ENCODE data around the gene NELL2.
"Not testable (repeated sequence)": the region's sequence is repeated elsewhere in the genome, so short reads cannot be mapped to it uniquely, and the experiment has no call there.

The NELL2 gene

DNA sequence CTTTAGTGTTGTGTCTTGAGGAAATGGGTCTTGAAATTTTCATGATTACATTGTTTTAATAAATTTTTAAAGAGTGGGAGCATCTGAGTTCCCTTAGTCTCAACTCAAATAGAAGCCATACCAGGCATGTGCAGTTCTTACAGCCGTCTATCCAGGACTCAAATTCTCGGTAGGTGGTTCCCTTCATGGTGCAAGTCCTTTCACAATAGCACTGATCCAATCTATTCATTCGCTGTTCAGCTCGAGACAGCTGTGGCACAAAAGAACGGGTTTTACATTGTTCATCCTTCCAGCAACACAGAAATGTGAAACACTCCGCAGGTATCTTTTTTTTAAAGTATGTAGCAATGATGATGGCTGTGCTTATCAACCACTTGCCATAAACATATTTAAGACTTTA is 100.2 kb downstream of the NELL2 start:
- DNase-seq: no peak

DNA sequence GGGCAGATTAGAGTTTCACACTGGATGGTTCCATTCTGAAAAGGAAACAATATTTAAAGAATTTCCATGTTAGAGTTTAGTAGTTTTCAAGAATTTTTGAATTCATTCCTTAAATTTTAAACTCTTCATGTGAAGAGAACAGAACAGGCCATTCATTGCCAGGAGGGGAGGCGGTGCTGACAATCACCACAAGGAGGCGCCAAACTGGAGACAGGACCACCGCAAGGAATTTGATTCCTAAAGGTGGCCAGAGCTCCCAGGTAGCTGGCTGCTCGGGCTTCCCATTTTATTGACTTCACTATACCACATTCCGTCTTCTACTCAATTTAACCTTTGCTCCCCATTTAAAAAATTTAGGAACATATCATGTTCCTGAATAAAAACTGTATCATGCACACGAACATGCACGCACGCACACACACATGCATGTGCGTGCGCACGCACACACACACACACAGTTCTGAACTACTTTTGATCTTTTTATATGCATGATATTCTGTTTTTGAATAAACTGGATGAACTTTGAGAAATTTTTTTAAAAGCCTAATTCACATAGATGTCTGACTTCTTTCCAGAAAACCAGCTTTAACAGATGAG is 101.2 kb downstream of the NELL2 start:
- DNase-seq: peak; percentile 11

DNA sequence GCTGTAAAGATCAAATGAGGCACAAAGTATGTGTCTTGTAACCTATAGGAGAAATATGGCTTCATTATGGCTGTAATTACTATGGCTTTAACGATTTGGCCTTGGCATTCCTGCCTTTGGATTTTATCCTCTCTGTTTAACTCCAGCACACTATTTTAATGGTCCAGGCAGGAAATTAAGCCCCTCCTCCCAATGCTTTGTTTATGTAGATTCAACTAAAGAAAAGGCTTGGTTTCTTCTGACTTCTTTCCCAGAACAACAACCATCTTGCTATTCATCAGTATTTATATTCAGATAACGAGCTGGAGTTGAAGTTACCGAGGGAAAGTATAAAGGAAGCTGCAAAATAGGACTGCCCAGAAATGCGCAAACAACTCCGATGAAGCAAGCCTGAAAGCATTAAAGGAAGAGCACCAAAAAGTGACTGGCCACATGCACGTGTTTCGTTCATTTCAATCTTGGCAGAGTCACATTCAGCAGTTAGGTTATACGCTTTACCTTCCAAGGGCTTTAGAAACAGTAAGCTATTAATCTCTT is 104.6 kb downstream of the NELL2 start:
- DNase-seq: no peak

DNA sequence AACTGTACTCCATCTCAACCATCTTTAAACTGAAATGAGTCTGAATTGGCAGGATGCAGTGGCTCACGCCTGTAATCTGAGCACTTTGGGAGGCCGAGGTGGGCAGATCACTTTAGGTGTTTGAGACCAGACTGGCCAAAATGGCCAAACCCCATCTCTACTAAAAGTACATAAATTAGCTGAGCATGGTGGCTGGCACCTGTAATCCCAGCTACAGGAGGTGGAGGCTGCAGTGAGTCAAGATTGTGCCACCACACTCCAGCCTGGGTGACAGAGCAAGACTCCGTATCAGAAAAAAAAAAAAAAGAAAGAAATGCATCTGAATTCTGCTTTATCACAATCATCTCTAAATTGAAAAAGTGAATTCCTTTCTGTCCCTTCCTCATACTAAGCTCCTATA is 110.3 kb downstream of the NELL2 start:
- no peak for DNase-seq

DNA sequence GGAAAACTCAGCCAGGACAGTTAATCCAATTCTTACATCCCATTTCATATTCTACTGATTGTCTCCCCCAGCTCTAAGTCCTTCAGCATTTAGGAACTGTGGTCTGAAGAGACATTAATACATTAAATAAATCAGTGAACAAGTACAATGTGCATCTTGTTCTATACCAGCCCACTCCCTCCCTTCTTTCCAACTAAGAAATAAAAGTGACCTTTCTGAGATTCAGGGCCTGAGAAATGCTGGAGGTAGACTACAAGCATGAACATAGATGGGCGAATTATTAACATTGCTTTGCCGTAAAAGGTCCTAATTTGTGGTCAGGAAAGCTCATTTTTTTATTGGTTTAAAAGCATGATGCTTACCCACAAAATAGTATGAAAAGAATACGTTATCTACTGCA is 113.1 kb downstream of the NELL2 start:
- DNase-seq: no peak

DNA sequence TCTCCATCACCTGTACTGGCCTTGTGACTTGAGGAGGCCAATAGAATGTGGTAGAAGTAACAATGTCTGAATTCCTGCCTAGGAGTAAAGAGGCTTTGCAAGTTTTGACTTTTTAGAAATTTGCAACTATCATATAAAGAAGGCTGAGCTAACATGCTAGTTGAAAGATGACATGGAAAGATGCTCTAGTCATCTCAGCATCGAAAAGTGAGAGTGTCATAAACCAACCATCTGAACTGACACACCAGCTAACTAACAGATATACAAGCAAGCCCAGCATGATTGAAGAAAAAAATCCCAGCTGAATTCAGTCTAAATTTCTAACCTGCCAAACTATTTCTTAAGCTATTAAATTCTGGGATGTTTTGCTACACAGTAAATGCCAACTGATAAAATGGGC is 116.8 kb downstream of the NELL2 start:
- DNase-seq: no peak

DNA sequence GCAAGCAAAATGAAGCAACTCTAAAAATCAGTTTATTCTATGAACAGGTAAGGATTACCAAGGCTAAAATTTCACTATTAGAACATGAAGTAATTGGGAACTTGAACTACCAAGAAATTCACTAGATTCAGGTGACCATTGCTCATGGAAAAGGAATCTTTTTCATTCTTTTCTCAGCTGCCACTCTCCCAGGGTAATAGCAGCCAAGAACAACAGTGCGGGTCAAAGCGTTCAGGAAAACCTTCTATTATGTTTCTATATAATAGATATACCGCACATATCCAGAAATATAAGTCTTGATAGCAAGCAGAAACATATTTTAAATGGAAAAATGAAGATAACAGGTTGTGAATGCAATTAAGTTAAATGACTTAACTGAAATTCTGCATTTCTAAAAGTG is 125.6 kb downstream of the NELL2 start:
- no peak for DNase-seq

DNA sequence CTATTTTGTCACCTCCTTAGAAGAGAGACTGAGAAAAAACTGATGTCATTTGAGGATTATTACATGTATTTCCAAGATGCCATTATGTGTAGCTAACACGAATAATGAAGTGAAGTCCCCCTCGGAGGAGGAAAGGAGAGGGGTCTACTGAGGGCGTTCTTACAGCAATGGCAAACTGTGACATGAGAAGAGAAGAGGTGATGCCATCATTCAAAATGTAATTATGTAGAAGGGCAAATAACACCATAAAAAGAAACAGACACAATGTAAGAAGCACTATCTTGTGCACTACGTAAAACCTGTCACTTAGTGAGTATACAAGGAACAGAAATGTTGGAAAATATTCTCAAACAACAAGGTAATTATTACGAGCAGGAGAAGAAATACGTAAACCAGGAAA is 126.5 kb downstream of the NELL2 start:
- no peak for DNase-seq

DNA sequence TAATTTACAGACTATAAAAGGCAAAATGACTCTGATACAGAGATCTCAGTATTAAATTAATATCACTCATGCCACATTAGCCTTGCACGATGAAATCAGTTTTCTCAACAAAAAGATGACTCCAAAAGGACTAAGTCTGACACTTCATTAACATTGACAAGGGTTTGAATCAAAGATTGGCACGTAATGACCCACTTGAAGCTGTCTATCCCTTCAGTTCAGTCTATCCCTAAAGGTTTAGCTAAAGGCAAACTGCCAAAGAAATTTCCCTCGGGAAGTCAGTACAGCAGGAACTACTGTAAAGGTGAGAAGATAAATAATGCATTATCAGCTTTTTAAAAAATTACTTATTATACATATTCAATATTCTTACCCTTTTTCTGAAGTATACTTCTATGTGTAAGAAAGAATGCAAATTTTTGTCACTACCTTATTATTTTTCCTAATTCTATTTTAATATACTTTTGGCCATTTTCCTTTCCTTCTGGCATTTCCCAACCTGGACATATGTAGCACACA is 127.1 kb downstream of the NELL2 start:
- DNase-seq: no peak

DNA sequence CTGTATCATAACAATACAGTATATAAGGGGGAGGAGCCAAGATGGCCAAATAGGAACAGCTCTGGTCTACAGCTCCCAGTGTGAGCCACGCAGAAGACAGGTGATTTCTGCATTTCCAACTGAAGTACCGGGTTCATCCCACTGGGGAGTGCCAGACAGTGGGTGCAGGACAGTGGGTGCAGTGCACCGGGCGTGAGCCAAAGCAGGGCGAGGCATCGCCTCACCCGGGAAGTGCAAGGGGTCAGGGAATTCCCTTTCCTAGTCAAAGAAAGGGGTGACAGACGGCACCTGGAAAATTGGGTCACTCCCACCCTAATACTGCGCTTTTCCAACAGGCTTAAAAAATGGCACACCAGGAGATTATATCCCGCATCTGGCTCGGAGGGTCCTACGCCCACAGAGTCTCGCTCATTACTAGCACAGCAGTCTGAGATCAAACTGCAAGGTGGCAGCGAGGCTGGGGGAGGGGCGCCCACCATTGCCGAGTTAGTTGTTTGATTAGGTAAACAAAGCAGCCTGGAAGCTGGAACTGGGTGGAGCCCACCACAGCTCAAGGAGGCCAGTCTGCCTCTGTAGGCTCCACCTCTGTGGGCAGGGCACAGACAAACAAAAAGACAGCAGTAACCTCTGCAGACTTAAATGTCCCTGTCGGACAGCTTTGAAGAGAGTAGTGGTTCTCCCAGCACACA is 134.7 kb downstream of the NELL2 start:
- DNase-seq: not testable (repeated sequence)

DNA sequence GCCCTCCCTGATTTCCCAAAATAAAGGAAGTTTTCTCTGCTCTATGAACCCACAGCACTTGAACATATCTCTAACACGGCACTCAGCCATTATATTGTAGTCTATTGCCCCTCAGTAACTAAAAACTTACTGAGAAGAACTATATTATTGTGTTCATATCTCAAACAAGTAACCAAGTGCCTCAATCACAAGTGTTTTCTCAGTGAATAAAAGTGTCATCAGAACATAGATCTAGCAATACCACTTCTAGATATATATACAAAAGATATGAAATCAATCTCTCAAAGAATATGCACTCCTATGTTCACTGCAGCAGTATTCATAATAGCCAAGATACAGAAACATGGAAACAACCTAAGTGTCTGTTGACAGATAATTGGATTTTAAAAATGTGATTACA is 138.1 kb downstream of the NELL2 start:
- no peak for DNase-seq

DNA sequence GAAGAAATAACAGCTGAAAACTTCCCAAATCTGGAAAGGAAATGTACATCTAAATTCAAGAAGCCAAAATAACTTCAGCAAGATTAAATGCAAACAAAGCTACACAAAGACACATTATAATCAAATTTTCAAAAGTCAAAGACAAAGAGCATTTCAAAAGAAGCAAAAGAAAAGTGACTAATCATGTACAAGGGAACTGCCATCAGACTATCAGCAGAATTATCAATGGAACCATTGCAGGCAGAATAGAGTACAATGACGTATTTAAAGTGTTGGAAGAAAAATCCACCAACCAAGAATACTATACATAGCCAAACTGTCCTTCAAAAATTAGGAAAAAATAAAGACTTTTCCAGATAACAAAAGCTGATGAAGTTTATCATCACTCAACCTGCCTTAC is 147.5 kb downstream of the NELL2 start:
- no peak for DNase-seq

DNA sequence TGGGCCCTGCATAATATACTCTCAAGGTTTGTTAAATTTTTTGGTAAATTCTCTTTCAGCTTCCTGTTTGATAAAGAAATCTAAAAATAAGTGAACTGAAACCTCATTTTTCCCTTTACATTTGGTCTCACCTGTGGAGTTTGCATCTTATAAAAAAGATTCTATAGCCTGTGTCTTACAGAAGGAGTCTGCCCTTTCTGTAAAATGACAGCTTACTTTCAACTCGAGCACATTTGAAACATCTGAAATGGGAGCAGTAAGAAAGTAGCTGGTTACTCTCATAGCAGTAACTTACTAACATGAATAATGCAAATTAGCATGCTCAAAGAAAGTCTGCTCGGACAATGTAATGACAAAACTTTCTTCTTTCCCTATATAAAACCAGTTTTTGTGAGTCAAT is 155.8 kb downstream of the NELL2 start:
- no peak for DNase-seq

DNA sequence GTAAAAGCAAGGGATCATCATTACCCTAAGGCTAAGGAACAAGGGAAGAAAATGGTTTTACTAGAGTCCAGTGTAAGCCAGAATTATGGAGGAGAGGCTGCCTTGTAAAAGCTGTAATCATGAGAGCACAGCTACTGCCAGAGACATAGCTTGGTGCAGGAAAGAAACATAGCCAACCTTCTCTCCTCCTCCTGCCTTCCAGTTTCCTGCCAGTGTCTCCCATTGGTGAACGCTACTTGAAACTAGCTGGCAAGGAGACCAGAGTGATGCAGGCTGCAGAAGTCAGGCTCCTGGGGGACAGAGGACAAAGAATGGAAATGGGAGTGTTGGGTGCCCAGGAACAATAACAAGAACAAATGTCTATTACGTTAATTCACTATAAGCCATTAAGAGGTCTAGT is 158.5 kb downstream of the NELL2 start:
- DNase-seq: no peak

DNA sequence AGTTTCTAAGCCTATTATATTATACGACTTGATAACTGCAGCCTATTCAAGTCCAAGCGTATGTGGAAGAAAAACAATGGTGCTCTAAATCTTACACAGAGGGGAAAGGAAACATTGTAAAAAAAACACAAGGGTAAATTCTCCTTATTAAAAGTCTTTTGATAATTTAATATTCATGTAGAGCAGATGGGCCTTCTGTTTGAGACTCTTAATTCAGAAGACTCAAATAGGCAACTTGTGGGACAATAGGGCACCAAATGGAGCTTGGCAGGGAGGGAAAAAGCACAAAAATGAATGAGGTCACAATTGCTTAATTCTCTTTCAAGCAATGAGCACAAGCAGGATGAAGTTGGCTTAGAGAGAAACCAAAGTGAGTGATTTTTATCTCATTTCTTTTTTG is 159.4 kb downstream of the NELL2 start:
- no peak for DNase-seq

DNA sequence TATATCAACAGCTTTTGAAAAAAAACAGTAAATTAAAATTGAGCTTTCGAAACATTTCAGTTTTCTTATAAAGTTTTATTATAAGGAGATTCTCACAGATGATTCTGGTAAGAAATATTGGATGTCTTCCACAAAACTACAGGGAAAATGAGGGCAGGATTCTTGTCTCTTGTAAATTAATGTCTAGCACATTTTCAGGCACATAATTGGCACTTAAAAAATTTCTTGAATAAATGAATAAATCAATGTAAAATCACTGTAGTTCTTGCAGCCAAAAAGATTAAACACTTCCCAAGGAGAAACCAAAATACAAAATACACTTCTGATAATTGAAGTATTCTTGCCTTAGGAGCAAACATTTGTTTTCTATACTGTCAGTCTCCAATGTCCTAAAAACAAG is 164.4 kb downstream of the NELL2 start:
- DNase-seq: no peak

DNA sequence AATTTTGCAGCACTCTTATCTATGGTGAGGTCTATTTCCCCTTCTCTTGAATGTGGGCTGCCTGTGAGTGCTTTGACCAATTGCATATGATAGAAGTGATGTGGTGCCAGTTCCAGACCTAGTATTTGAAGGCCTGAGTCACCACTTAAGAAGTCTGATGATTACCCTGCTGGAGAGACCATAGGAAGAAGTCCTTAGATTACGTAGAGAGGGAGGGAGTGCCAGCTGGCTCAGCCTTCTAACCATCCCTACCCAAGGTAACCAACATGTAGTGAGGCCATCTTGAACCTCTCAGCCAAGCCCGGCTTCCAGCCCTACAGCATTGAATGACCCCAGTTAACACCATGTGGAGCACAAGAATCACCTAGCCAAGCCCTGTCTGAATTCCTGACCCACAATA is 166.9 kb downstream of the NELL2 start:
- no peak for DNase-seq

DNA sequence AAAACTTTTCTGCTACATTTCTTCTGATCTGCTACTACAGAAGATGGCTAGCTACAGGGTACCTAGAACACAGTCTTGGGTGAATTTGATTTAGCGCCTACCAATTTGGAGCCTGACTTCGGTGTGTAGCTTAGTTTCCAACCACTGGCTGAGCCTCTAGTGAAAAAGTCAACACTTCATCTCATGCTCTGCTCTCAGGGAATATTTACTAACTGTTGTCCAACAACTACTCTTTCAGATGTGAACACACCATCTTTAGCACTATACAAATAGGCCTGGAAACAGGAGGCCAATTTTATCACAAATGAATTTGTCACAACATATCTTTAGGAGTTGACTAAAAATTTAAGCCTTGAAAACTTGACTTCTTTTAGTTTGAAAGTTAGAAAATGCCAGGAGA is 167.9 kb downstream of the NELL2 start:
- DNase-seq: no peak

DNA sequence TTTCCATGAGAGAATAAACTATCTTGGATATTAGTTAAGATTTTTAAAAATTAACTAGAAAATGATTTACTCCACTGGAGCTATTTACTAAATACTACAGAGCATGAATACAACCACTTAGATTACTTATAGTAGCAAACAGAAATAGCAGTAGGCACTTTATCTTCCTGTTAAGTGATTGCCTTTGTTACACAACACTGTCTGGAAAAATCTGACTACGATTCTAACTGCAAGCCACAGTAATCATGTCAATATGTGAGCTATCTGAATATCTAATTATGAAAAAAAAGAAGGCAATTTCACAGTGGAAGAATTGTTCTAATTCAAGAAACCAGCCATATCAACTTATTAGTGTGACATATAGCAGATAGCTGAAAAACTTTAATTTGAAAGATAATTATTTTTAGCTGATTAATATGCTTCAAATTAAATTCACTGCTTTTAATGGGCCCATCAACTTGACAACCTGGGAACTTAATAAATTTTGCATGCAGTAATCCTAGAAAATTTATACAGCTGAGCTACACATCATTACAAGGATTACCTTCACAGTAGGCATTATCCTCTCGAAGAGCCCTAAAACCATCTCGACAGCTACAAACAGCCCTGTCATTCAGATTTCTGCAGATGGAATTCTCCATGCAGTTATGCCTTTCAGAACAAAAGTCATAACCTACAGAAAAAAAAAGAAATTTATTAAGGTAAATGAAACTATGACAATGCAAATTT is 172.8 kb downstream of the NELL2 start:
- DNase-seq: no peak

DNA sequence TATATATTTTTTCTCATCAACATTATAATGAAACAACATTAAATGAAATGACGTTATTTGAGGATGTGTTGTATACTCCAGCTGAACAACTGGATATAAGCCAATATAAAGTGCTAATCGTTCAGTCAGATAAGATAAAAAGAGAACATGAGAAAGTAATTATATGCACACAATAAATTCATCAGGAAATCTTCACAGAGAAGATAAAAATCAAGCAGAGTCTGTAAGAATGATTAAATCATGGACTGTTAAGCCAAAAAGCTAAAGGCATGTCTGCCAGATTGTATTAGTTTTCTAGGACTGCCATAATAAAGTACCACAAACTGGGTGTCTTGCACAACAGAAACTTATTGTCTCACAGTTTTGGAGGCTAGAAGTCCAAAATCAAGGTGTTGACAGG is 178.6 kb downstream of the NELL2 start:
- no peak for DNase-seq

DNA sequence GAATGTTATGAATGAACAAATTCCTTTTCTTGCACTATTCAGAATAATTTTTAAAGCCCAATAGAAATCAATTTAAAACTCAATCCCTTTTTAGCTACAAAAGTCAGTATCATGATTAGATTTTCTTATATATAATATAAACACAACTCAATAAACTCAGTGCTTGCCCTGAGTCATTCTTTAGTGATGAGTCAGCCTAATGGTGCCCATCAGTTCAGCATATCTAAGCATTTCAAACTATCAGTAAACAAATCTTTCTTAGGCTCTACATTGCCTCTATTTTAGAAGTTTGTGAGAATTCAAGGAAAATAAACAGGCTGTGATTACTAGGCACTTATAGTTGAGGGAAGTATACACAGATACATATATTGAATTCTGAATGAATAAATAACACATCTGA is 179.6 kb downstream of the NELL2 start:
- no peak for DNase-seq

DNA sequence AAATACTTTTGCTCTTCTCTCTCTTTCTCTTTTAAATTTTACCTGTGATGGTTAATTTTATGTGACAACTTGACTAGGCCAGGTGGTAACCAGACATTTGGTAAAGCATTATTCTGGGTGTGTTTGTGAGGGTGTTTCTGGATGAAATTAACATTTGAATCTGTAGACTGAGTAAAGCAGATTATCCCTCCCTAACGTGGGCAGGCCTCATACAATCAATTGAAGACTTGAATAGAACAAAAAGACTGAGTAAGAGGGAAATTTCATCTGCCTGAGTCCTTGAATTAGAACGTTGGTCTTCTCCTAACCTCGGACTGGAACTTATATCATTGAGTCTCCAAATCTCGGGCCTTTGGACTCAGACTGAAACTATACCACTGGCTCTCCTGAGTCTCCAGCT is 182.1 kb downstream of the NELL2 start:
- no peak for DNase-seq

DNA sequence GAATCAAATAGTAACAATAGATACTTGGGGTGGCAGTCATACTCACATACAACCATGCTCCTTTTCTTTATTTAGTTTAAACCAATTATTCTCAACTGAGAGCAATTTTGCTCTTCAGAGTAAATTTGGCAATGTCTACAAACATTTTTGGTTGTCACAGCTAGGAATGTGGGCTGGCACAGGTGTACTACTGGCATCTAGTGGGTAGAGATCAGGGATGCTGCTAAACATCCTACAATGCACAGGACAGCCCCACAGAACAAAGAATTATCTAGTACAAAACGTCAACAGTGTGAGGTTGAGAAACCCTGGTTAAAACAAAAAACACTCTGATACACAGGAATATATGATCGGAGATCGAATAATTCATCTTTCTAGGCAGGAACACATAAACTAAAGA is 186.5 kb downstream of the NELL2 start:
- DNase-seq: no peak

DNA sequence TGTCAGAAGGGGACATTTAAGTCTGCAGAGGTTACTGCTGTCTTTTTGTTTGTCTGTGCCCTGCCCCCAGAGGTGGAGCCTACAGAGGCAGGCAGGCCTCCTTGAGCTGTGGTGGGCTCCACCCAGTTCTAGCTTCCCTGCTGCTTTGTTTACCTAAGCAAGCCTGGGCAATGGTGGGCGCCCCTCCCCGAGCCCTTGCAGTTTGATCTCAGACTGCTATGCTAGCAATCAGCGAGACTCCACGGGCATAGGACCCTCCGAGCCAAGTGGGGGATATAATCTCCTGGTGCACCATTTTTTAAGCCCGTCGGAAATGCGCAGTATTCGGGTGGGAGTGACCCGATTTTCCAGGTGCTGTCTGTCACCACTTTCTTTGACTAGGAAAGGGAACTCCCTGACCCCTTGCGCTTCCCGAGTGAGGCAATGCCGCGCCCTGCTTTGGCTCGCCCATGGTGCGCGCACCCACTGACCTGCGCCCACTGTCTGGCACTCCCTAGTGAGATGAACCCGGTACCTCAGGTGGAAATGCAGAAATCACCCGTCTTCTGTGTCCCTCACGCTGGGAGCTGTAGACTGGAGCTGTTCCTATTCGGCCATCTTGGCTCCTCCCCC is 189.2 kb downstream of the NELL2 start:
- not testable (repeated sequence) for DNase-seq

Measured in fibroblast of skin of right biceps (primary cell).